ACC112 (cell line): ENCODE results near the gene SUPT4H1.
A peak's percentile ranks its signal among the peaks of the same experiment; 100 is the strongest.
"Not testable (repeated sequence)": the region's sequence is repeated elsewhere in the genome, so short reads cannot be mapped to it uniquely, and the experiment has no call there.

Experiments used
- H2AFZ ChIP-seq: fragments of 200-600 bp; sonication (generic); one replicate; pipeline ENCODE4 v1.6.0; 2017; ENCODE audit warnings: antibody characterized with exemption, low read length; ENCODE audit not compliant: unreplicated experiment
- H3K27ac ChIP-seq: fragments of 200-600 bp; sonication (generic); 2 replicates; pipeline ENCODE4 v1.5.1; 2014; ENCODE audit warnings: low read depth, mild to moderate bottlenecking, antibody characterized with exemption, low read length, moderate library complexity
- H3K27me3 ChIP-seq: fragments of 200-600 bp; sonication (generic); 2 replicates; pipeline ENCODE4 v1.6.1; 2014; ENCODE audit warnings: mild to moderate bottlenecking, antibody characterized with exemption, low read length, moderate library complexity, mixed read lengths; ENCODE audit not compliant: insufficient read depth
- H3K36me3 ChIP-seq: fragments of 200-600 bp; sonication (generic); 2 replicates; pipeline ENCODE4 v1.6.1; 2016; ENCODE audit warnings: mild to moderate bottlenecking, antibody characterized with exemption, low read length, moderate library complexity, mixed read lengths; ENCODE audit not compliant: insufficient read depth
- H3K4me1 ChIP-seq: fragments of 200-600 bp; sonication (generic); one replicate; pipeline ENCODE4 v1.6.1; 2016; ENCODE audit warnings: low read length, mixed read lengths; ENCODE audit not compliant: insufficient read depth, unreplicated experiment, control insufficient read depth
- H3K4me3 ChIP-seq: fragments of 200-600 bp; sonication (generic); 2 replicates; pipeline ENCODE4 v1.5.1; 2014; ENCODE audit warnings: mild to moderate bottlenecking, low read depth, low read length
- H3K79me2 ChIP-seq: fragments of 200-600 bp; sonication (generic); one replicate; pipeline ENCODE4 v1.6.0; 2016; ENCODE audit warnings: low read length; ENCODE audit not compliant: control insufficient read depth, unreplicated experiment, insufficient read depth

SUPT4H1 gene

GRCh38 chr17:58351831-58352595, at the start of gene SUPT4H1:
Gene SUPT4H1, minus strand, starts transcription at chr17:58352201. Its CDS starts 66 bp downstream, at chr17:58352135.
- H3K27ac ChIP-seq: peak within 1 kb of the TSS; percentile 38
- peaks cover 12% of the 10 kb centered on the region for H3K36me3 ChIP-seq
- H3K4me1 ChIP-seq: no peaks in the 10 kb centered on the region
- peak within 1 kb of the TSS; percentile 91 for H2AFZ ChIP-seq
- H3K27me3 ChIP-seq: no peaks in the 10 kb centered on the region
- H3K79me2 ChIP-seq: peaks cover 12% of the 10 kb centered on the region
- peak within 1 kb of the TSS; percentile 87 for H3K4me3 ChIP-seq

GRCh38 chr17:58401287-58401686, 49.3 kb upstream of the SUPT4H1 start:
- Histone ChIP-seq H3K27me3 (peaks cover 88% of the 10 kb centered on the region), H3K79me2 (no peaks in the 10 kb centered on the region), H3K27ac (no peak overlapping the region), H3K4me3 (no peak overlapping the region), H3K36me3 (no peaks in the 10 kb centered on the region), H2AFZ (no peak overlapping the region), H3K4me1 (peaks cover 4% of the 10 kb centered on the region)

GRCh38 chr17:58400826-58401225, 48.8 kb upstream of the SUPT4H1 start:
- Histone ChIP-seq H3K4me3 (no peak overlapping the region), H2AFZ (no peak overlapping the region), H3K27ac (no peak overlapping the region), H3K27me3 (peaks cover 88% of the 10 kb centered on the region), H3K4me1 (peaks cover 4% of the 10 kb centered on the region), H3K79me2 (no peaks in the 10 kb centered on the region), H3K36me3 (no peaks in the 10 kb centered on the region)

GRCh38 chr17:58399974-58400373, 48.0 kb upstream of the SUPT4H1 start:
- Histone ChIP-seq H3K4me3 (no peak overlapping the region), H3K36me3 (no peaks in the 10 kb centered on the region), H3K4me1 (peaks cover 4% of the 10 kb centered on the region), H3K27ac (no peak overlapping the region), H3K79me2 (no peaks in the 10 kb centered on the region), H3K27me3 (peaks cover 94% of the 10 kb centered on the region), H2AFZ (no peak overlapping the region)

- H3K27ac ChIP-seq: no peak overlapping the region
- peaks cover 94% of the 10 kb centered on the region for H3K27me3 ChIP-seq
- H3K79me2 ChIP-seq: no peaks in the 10 kb centered on the region
- no peaks in the 10 kb centered on the region for H3K36me3 ChIP-seq
- no peak overlapping the region for H3K4me3 ChIP-seq
- no peak overlapping the region for H2AFZ ChIP-seq
- peaks cover 4% of the 10 kb centered on the region for H3K4me1 ChIP-seq
These were observed 46.7 kb upstream of the SUPT4H1 start for GRCh38 chr17:58398574-58399266.

- not testable (repeated sequence) for H3K27ac ChIP-seq, H3K4me3 ChIP-seq, H3K79me2 ChIP-seq, H3K4me1 ChIP-seq, H3K36me3 ChIP-seq, H2AFZ ChIP-seq
- H3K27me3 ChIP-seq: peaks cover 93% of the 10 kb centered on the region
These were observed 45.4 kb upstream of the SUPT4H1 start for GRCh38 chr17:58397421-58397820.

- no peak overlapping the region for H2AFZ ChIP-seq
- H3K36me3 ChIP-seq: no peaks in the 10 kb centered on the region
- H3K79me2 ChIP-seq: no peaks in the 10 kb centered on the region
- peaks cover 93% of the 10 kb centered on the region for H3K27me3 ChIP-seq
- H3K4me1 ChIP-seq: no peaks in the 10 kb centered on the region
- H3K4me3 ChIP-seq: no peak overlapping the region
- H3K27ac ChIP-seq: no peak overlapping the region
These were observed 44.2 kb upstream of the SUPT4H1 start for GRCh38 chr17:58396173-58396572.

GRCh38 chr17:58394534-58395223, 42.7 kb upstream of the SUPT4H1 start:
- H2AFZ ChIP-seq: no peak overlapping the region
- no peaks in the 10 kb centered on the region for H3K4me1 ChIP-seq
- no peaks in the 10 kb centered on the region for H3K79me2 ChIP-seq
- peaks cover 93% of the 10 kb centered on the region for H3K27me3 ChIP-seq
- no peak overlapping the region for H3K27ac ChIP-seq
- H3K4me3 ChIP-seq: no peak overlapping the region
- H3K36me3 ChIP-seq: no peaks in the 10 kb centered on the region

GRCh38 chr17:58391302-58391984, 39.4 kb upstream of the SUPT4H1 start:
- no peaks in the 10 kb centered on the region for H3K36me3 ChIP-seq
- no peak overlapping the region for H3K4me3 ChIP-seq
- H3K4me1 ChIP-seq: no peaks in the 10 kb centered on the region
- H3K27me3 ChIP-seq: peaks cover 94% of the 10 kb centered on the region
- no peaks in the 10 kb centered on the region for H3K79me2 ChIP-seq
- H3K27ac ChIP-seq: no peak overlapping the region
- H2AFZ ChIP-seq: no peak overlapping the region

GRCh38 chr17:58390884-58391283, 38.9 kb upstream of the SUPT4H1 start:
- H3K27me3 ChIP-seq: peaks cover 94% of the 10 kb centered on the region
- H3K4me3 ChIP-seq: no peak overlapping the region
- H3K27ac ChIP-seq: no peak overlapping the region
- H3K4me1 ChIP-seq: no peaks in the 10 kb centered on the region
- no peak overlapping the region for H2AFZ ChIP-seq
- no peaks in the 10 kb centered on the region for H3K36me3 ChIP-seq
- H3K79me2 ChIP-seq: no peaks in the 10 kb centered on the region
